ENCODE results near the gene CEP131.

The CEP131 gene

DNA sequence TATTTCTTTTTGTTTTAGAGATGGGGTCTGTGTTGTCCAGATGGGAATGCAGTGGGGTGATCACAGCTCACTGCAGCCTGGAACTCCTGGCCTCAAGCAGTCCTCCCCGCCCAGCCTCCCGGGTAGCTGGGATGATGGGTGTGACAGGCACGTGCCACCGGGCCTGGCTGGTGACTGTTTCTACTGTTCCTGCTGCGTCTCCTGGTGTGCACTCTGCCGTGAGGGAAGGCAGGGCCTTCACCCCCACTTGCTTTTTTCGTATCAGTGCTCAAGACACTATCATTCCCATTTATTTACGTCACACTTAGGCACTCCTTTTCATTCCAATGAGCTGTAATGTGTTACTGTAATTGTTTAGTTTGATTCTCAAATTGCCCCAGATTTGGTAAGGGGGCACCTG, 82.7 kb downstream of the CEP131 start:
- no peaks in the 10 kb centered on the region for H3K79me1 ChIP-seq (replicated peaks; ENCODE audit: low read length, poor library complexity, severe bottlenecking)
- H3K23ac ChIP-seq (ENCODE audit: low read length in 2 of 2), result no peak overlapping the region
- no peak overlapping the region for H2AK5ac ChIP-seq (ENCODE audit: low read length, severe bottlenecking)
- H3K4me1 ChIP-seq (ENCODE audit: control insufficient read depth, insufficient read depth, low read depth, low read length), result peaks cover 14% of the 10 kb centered on the region
- H3K9ac ChIP-seq (ENCODE audit: low read length), result no peak overlapping the region
- H3K14ac ChIP-seq (ENCODE audit: low read length in 2 of 2), result peak overlapping the region in 1 of 2 experiments; percentile 49
- H3K27me3 ChIP-seq (ENCODE audit: control insufficient read depth in 1 of 2, insufficient read depth in 1 of 2, low read length in 2 of 2), result peaks cover 3 to 44% of the 10 kb centered on the region in 2 experiments
- H2AFZ ChIP-seq (ENCODE audit: low read depth, low read length), result no peak overlapping the region
- WGBS, result 81% methylated on average over 7 of the region's 8 CpGs
- H2BK15ac ChIP-seq (ENCODE audit: low read depth, poor library complexity, severe bottlenecking), result no peak overlapping the region
- no peak overlapping the region for H3K4me2 ChIP-seq (ENCODE audit: low read length, poor library complexity, severe bottlenecking)
- no peak overlapping the region for H3K4me3 ChIP-seq (ENCODE audit: insufficient read depth in 1 of 2, low read depth in 1 of 2, low read length in 2 of 2)
- H2BK5ac ChIP-seq (ENCODE audit: low read depth, low read length, poor library complexity, severe bottlenecking), result no peak overlapping the region
- no peaks in the 10 kb centered on the region for H3K9me3 ChIP-seq (ENCODE audit: control insufficient read depth, low read length)
- H2BK12ac ChIP-seq (ENCODE audit: low read length in 2 of 2), result no peak overlapping the region
- H3K4ac ChIP-seq (ENCODE audit: low read depth in 1 of 2, low read length in 2 of 2), result no peak overlapping the region
- H2BK120ac ChIP-seq (ENCODE audit: low read depth, low read length), result no peak overlapping the region
- no peak overlapping the region for H4K91ac ChIP-seq (ENCODE audit: low read length)
- H3K18ac ChIP-seq (ENCODE audit: low read depth in 1 of 2, low read length in 2 of 2), result no peak overlapping the region
- H4K8ac ChIP-seq (ENCODE audit: low read length), result no peak overlapping the region
- H3K27ac ChIP-seq (ENCODE audit: low read length, poor library complexity, severe bottlenecking), result no peak overlapping the region
- DNase-seq, result no peak
- H3K36me3 ChIP-seq (ENCODE audit: control insufficient read depth in 1 of 2, insufficient read depth in 2 of 2, low read depth in 1 of 2, low read length in 2 of 2), result no peaks in the 10 kb centered on the region
